ENCODE data around the gene OCIAD1. TPM values are rescaled to one million over a fixed set of nuclear protein-coding genes. Genes with fewer than 3 reads are reported as not detected.

OCIAD1 gene
- total and polyA plus RNA-seq, 12 donors, result 97.7 to 403 (median 171) TPM

- Histone ChIP-seq H3K36me3 (replicated peaks in 1 of 2) (peaks cover 0 to 24% of the 10 kb centered on the region in 2 donors), H3K27ac (no peak overlapping the region), H3K4me1 (replicated peaks in 1 of 2) (peaks cover 0 to 8% of the 10 kb centered on the region in 2 donors), H3K4me3 (no peak overlapping the region), H3K9me3 (replicated peaks in 1 of 3) (no peaks in the 10 kb centered on the region), H3K27me3 (no peaks in the 10 kb centered on the region)
- WGBS, 4 donors, result 51 to 64% (median 63%) methylated on average over 2 of the region's 2 CpGs
- no peak for DNase-seq
- TF ChIP-seq, protein P1, sequence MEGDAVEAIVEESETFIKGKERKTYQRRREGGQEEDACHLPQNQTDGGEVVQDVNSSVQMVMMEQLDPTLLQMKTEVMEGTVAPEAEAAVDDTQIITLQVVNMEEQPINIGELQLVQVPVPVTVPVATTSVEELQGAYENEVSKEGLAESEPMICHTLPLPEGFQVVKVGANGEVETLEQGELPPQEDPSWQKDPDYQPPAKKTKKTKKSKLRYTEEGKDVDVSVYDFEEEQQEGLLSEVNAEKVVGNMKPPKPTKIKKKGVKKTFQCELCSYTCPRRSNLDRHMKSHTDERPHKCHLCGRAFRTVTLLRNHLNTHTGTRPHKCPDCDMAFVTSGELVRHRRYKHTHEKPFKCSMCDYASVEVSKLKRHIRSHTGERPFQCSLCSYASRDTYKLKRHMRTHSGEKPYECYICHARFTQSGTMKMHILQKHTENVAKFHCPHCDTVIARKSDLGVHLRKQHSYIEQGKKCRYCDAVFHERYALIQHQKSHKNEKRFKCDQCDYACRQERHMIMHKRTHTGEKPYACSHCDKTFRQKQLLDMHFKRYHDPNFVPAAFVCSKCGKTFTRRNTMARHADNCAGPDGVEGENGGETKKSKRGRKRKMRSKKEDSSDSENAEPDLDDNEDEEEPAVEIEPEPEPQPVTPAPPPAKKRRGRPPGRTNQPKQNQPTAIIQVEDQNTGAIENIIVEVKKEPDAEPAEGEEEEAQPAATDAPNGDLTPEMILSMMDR (IDR thresholded peaks at IDR 0.05), result no peak
- TF ChIP-seq POLR2A (IDR thresholded peaks at IDR 0.05), result no peak
- intact Hi-C loops (cut with DNase I), result no loop called here
Measured at GRCh38 chr4:48854982-48855381, 24.1 kb downstream of the OCIAD1 start.

DNA sequence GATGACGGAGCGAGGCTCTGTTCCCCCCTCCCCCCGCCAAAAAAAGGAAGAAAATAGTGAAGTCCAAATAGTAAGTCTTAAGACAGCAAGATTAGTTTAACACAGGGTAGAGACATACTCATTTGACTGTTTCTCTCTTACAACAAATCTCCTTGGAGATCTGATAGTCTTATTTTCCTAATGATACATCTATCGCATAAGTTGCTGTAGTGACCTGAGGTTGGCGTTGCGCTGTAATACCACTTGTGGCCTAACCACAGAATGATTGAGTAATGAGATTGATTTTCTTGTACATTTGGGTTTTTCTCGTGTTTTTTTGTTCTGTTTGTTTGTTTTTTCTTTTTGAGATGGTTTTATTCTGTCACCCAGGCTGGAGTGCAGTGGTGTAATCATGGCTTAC lies 27.2 kb downstream of the OCIAD1 start:
- Histone ChIP-seq H3K36me3 (replicated peaks in 1 of 2) (peaks cover 0 to 18% of the 10 kb centered on the region in 2 donors), H3K27ac (no peak overlapping the region), H3K27me3 (no peaks in the 10 kb centered on the region), H3K4me3 (no peak overlapping the region), H3K4me1 (replicated peaks in 1 of 2) (peaks cover 0 to 8% of the 10 kb centered on the region in 2 donors), H3K9me3 (replicated peaks in 1 of 3) (no peaks in the 10 kb centered on the region)
- TF ChIP-seq, protein P1 (IDR thresholded peaks at IDR 0.05), result no peak
- no peak for TF ChIP-seq POLR2A (IDR thresholded peaks at IDR 0.05)
- intact Hi-C loops (cut with DNase I), result no loop called here
- no peak for DNase-seq
- WGBS, 4 donors, result 85 to 95% (median 89%) methylated on average over 7 of the region's 7 CpGs

GRCh38 chr4:48862038-48862437 lies 31.1 kb downstream of the OCIAD1 start:
- Histone ChIP-seq H3K27ac (no peak overlapping the region), H3K27me3 (no peaks in the 10 kb centered on the region), H3K4me3 (no peak overlapping the region), H3K4me1 (replicated peaks in 1 of 2) (no peaks in the 10 kb centered on the region), H3K36me3 (replicated peaks in 1 of 2) (peaks cover 0 to 12% of the 10 kb centered on the region in 2 donors), H3K9me3 (replicated peaks in 1 of 3) (no peaks in the 10 kb centered on the region)
- WGBS, 4 donors, result 91 to 94% (median 93%) methylated on average over 3 of the region's 3 CpGs
- intact Hi-C loops (cut with DNase I), result no loop called here
- no peak for TF ChIP-seq POLR2A (IDR thresholded peaks at IDR 0.05)
- TF ChIP-seq, protein P1 (IDR thresholded peaks at IDR 0.05), result no peak
- no peak for DNase-seq

DNA sequence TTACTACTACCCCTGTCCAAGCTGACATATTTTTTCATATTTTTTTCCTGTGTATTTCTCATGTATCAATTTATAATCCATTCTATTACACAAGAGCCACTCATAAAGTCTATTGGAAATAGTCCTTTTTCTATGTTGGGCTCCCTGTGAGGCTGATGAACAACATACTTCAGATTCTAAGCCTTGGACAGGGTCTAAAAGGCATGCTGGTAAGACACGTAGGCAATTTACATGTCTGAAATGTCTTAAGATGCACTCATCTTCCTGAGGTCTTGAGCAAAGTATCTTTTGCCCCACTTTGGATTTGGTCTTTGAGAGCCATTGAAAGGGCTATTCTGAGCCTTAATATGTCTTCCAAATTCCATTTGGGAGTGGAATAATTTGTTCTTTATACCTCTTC lies 31.8 kb downstream of the OCIAD1 start:
- H3K27me3 ChIP-seq, result no peaks in the 10 kb centered on the region
- peaks cover 0 to 6% of the 10 kb centered on the region in 2 donors for H3K36me3 ChIP-seq (replicated peaks in 1 of 2)
- WGBS, 4 donors, result 56 to 78% (median 63%) methylated on average over 1 of the region's 1 CpG
- intact Hi-C loops (cut with DNase I), result no loop called here
- no peak for TF ChIP-seq POLR2A (IDR thresholded peaks at IDR 0.05)
- TF ChIP-seq, protein P1 (IDR thresholded peaks at IDR 0.05), result no peak
- H3K4me3 ChIP-seq, result no peak overlapping the region
- no peaks in the 10 kb centered on the region for H3K4me1 ChIP-seq (replicated peaks in 1 of 2)
- no peak for DNase-seq
- no peak overlapping the region for H3K27ac ChIP-seq
- H3K9me3 ChIP-seq (replicated peaks in 1 of 3), result no peaks in the 10 kb centered on the region

Data from adrenal gland (tissue), 12 donors.